ENCODE data around the gene RNF227.

GRCh38 chr17:7946441-7946840, 30.4 kb upstream of the RNF227 start:
- TF ChIP-seq, protein P1, sequence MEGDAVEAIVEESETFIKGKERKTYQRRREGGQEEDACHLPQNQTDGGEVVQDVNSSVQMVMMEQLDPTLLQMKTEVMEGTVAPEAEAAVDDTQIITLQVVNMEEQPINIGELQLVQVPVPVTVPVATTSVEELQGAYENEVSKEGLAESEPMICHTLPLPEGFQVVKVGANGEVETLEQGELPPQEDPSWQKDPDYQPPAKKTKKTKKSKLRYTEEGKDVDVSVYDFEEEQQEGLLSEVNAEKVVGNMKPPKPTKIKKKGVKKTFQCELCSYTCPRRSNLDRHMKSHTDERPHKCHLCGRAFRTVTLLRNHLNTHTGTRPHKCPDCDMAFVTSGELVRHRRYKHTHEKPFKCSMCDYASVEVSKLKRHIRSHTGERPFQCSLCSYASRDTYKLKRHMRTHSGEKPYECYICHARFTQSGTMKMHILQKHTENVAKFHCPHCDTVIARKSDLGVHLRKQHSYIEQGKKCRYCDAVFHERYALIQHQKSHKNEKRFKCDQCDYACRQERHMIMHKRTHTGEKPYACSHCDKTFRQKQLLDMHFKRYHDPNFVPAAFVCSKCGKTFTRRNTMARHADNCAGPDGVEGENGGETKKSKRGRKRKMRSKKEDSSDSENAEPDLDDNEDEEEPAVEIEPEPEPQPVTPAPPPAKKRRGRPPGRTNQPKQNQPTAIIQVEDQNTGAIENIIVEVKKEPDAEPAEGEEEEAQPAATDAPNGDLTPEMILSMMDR (IDR thresholded peaks at IDR 0.05; ENCODE audit: low read depth, low read length, poor library complexity, severe bottlenecking), result no peak
- TF ChIP-seq EZH2phosphoT487 (IDR thresholded peaks at IDR 0.05; ENCODE audit: borderline replicate concordance, low read length), result no peak
